Mucosa of descending colon (tissue), 3 donors: ENCODE results near the gene MAPK8IP3. TPM values are rescaled to one million over a fixed set of nuclear protein-coding genes. Genes with fewer than 3 reads are reported as not detected.
"Not testable (repeated sequence)": the region's sequence is repeated elsewhere in the genome, so short reads cannot be mapped to it uniquely, and the experiment has no call there.

Experiments used
- ATAC-seq: fragments of 200-7000 bp; cut with Tn5 transposase; one replicate; pipeline ENCODE4 v1.9.1; 2020; ENCODE audit warnings: mild to moderate bottlenecking, moderate library complexity
- DNase-seq, 3 donors: peaks; one replicate each; pipeline ENCODE4 v3.0.0-alpha.2; 2020
- H3K36me3 ChIP-seq: fragments of 200-600 bp; one replicate; pipeline ENCODE4 v1.8.0; 2021; ENCODE audit warnings: low read depth, mild to moderate bottlenecking
- H3K4me1 ChIP-seq: fragments of 200-600 bp; one replicate; pipeline ENCODE4 v1.8.0; 2021; ENCODE audit warnings: low read depth, mild to moderate bottlenecking
- H3K4me3 ChIP-seq: fragments of 200-600 bp; one replicate; pipeline ENCODE4 v1.8.0; 2021; ENCODE audit warnings: mild to moderate bottlenecking
- H3K9me3 ChIP-seq: fragments of 200-600 bp; one replicate; pipeline ENCODE4 v1.8.0; 2021; ENCODE audit warnings: mild to moderate bottlenecking
- CTCF ChIP-seq: fragments of 200-600 bp; IDR thresholded peaks from one replicate; pipeline ENCODE4 v1.8.0; 2022; ENCODE audit warnings: antibody characterized with exemption, mild to moderate bottlenecking
- intact Hi-C, 2 donors: fragments of 100-400 bp; cut with DNase I in 1 of 2; cut with micrococcal nuclease in 1 of 2; formaldehyde crosslinking; loops; one replicate each; pipeline versions ENCODE4 v1.11.0 to v1.11.1; 2022; cut with DNase I, micrococcal nuclease
- total RNA-seq, 3 donors: library from RNA; stranded (reverse); fragmentation: NEBNext Ultra II Directional in 2 of 3; extraction: Animal tissue kit (Norgen Biotek cat#: 25700) in 2 of 3; gene quantifications; one replicate each; pipeline versions ENCODE4 v1.2.1 to v1.2.4, GENCODE V29; 2021 to 2023
- donor health status: DM: no; HTN: no; CAD: no; lungs with moderate emphysema.
- donor health status: DM: no; HTN: no; CAD: no.
- donor health status: DM: no; HTN: yes; CAD: no.

The MAPK8IP3 gene
- total RNA-seq, 3 donors from 2014 or later: 76.2 to 82.5 (median 79.4) TPM

GRCh38 chr16:1700246-1700645 is 5.7 kb upstream of the MAPK8IP3 start:
- no peak for TF ChIP-seq CTCF
- ATAC-seq: no peak
- H3K4me3 ChIP-seq: no peak overlapping the region
- H3K9me3 ChIP-seq: no peaks in the 10 kb centered on the region
- H3K4me1 ChIP-seq: no peaks in the 10 kb centered on the region
- no peak for DNase-seq
- H3K36me3 ChIP-seq: no peaks in the 10 kb centered on the region
- intact Hi-C loops: no loop called here

- Histone ChIP-seq H3K4me1 (no peaks in the 10 kb centered on the region), H3K36me3 (no peaks in the 10 kb centered on the region), H3K9me3 (no peaks in the 10 kb centered on the region), H3K4me3 (no peak overlapping the region)
- ATAC-seq: no peak
- TF ChIP-seq CTCF: no peak
- intact Hi-C loops: no loop called here
- no peak for DNase-seq
Observed at GRCh38 chr16:1701216-1701878, 4.6 kb upstream of the MAPK8IP3 start.

- H3K4me1 ChIP-seq: peaks cover 11% of the 10 kb centered on the region
- DNase-seq, intact Hi-C loops: not testable (repeated sequence)
Observed at GRCh38 chr16:1705324-1705687, 689 bp upstream of the MAPK8IP3 start.

GRCh38 chr16:1706386-1707192 is 594 bp downstream of the MAPK8IP3 start:
- H3K36me3 ChIP-seq: no peaks in the 10 kb centered on the region
- no peaks in the 10 kb centered on the region for H3K9me3 ChIP-seq
- intact Hi-C loops: no loop called here
- ATAC-seq (peak; percentile 45), DNase-seq (peak in 1 of 3 donors; percentile 16)
- TF ChIP-seq CTCF: no peak
- H3K4me1 ChIP-seq: peaks cover 11% of the 10 kb centered on the region
- H3K4me3 ChIP-seq: peak overlapping the region; percentile 78

More at GRCh38 chr16:1705324-1705687, 689 bp upstream of the MAPK8IP3 start:
- not testable (repeated sequence) for H3K9me3 ChIP-seq, H3K36me3 ChIP-seq
- ATAC-seq: peak; percentile 28
- H3K4me3 ChIP-seq: peak overlapping the region; percentile 78

GRCh38 chr16:1707193-1707790 is 1.3 kb downstream of the MAPK8IP3 start:
- DNase-seq: peak in 1 of 3 donors; percentile 16

More at GRCh38 chr16:1707193-1707790, 1.3 kb downstream of the MAPK8IP3 start:
- no peak overlapping the region for H3K4me3 ChIP-seq
- H3K4me1 ChIP-seq: peaks cover 11% of the 10 kb centered on the region
- H3K36me3 ChIP-seq: no peaks in the 10 kb centered on the region
- intact Hi-C loops: no loop called here
- no peak for TF ChIP-seq CTCF
- ATAC-seq: no peak
- H3K9me3 ChIP-seq: no peaks in the 10 kb centered on the region
